Measurements from ENCODE around the gene FOXE1. TPM values are rescaled to one million over a fixed set of nuclear protein-coding genes. Genes with fewer than 3 reads are reported as not detected.

The FOXE1 gene
- total and polyA plus RNA-seq, 2 experiments from 2014 or later: 0.45 TPM; not detected in 1

- Histone ChIP-seq H4K20me1 (replicated peaks; ENCODE audit: insufficient read depth) (no peaks in the 10 kb centered on the region), H3K36me3 (ENCODE audit: insufficient read depth) (no peaks in the 10 kb centered on the region), H3K4me2 (peak overlapping the region; percentile 36), H3K27ac (ENCODE audit: low read depth) (no peak overlapping the region), H3K79me2 (replicated peaks; ENCODE audit: insufficient read depth) (no peaks in the 10 kb centered on the region), H3K9me2 (ENCODE audit: insufficient read depth) (no peaks in the 10 kb centered on the region), H3F3A (replicated peaks; ENCODE audit: low read depth) (no peaks in the 10 kb centered on the region), H3K4me1 (ENCODE audit: insufficient read depth) (peaks cover 9% of the 10 kb centered on the region; the same call in 1 of the 2 replicates), H3K4me3 (no peak overlapping the region), H3K27me3 (ENCODE audit: insufficient read depth) (peaks cover 29% of the 10 kb centered on the region), H2AFZ (no peak overlapping the region)
- H3K9me3 Mint-ChIP-seq: no peaks in the 10 kb centered on the region
- ATAC-seq (no peak), DNase-seq (ENCODE audit: low spot score) (no peak)
- peaks cover 11% of the 10 kb centered on the region for H3K27me3 Mint-ChIP-seq (ENCODE audit: insufficient read depth, low read depth, poor library complexity)
- no peaks in the 10 kb centered on the region for H3K36me3 Mint-ChIP-seq (ENCODE audit: low read depth)
- TF ChIP-seq EZH2phosphoT487 (IDR thresholded peaks at IDR 0.05; ENCODE audit: unreplicated experiment) (no peak), ETS1 (IDR thresholded peaks at IDR 0.05) (no peak), ZNF331 (CRISPR knock-in tag; IDR thresholded peaks at IDR 0.05; ENCODE audit: low read depth) (no peak), NANOG (IDR thresholded peaks at IDR 0.05; ENCODE audit: borderline replicate concordance) (no peak)
- H3K4me1 Mint-ChIP-seq: peaks cover 6% of the 10 kb centered on the region; the same call in 2 of the 3 replicates
- no peak overlapping the region for H3K4me3 Mint-ChIP-seq
- no peak overlapping the region for H3K27ac Mint-ChIP-seq
Observed at GRCh38 chr9:97840521-97840920, 12.5 kb upstream of the FOXE1 start.

- peaks cover 53% of the 10 kb centered on the region for H3K27me3 ChIP-seq (ENCODE audit: insufficient read depth)
- Mint-ChIP-seq H3K4me1 (peaks cover 12% of the 10 kb centered on the region), H3K4me3 (no peak overlapping the region), H3K27me3 (ENCODE audit: insufficient read depth, low read depth, poor library complexity) (peaks cover 36% of the 10 kb centered on the region), H3K27ac (no peak overlapping the region), H3K36me3 (ENCODE audit: low read depth) (no peaks in the 10 kb centered on the region; the same call in 2 of the 3 replicates), H3K9me3 (no peaks in the 10 kb centered on the region)
- H3K27ac ChIP-seq (ENCODE audit: low read depth): no peak overlapping the region
- peaks cover 11% of the 10 kb centered on the region for H3K4me1 ChIP-seq (ENCODE audit: insufficient read depth)
- H3K4me3 ChIP-seq: no peak overlapping the region
- DNase-seq (ENCODE audit: low spot score): no peak
- no peaks in the 10 kb centered on the region for H3K36me3 ChIP-seq (ENCODE audit: insufficient read depth)
- H3F3A ChIP-seq (replicated peaks; ENCODE audit: low read depth): no peaks in the 10 kb centered on the region
- H3K9me2 ChIP-seq (ENCODE audit: insufficient read depth): no peaks in the 10 kb centered on the region
- H3K79me2 ChIP-seq (replicated peaks; ENCODE audit: insufficient read depth): no peaks in the 10 kb centered on the region
- no peaks in the 10 kb centered on the region; the same call in 1 of the 2 replicates for H4K20me1 ChIP-seq (replicated peaks; ENCODE audit: insufficient read depth)
- H3K4me2 ChIP-seq: no peak overlapping the region
- ATAC-seq: no peak
- no peak overlapping the region for H2AFZ ChIP-seq
- TF ChIP-seq NANOG (IDR thresholded peaks at IDR 0.05; ENCODE audit: borderline replicate concordance) (no peak), CREB1 (CRISPR knock-in tag; IDR thresholded peaks at IDR 0.05; ENCODE audit: low read depth) (no peak), POLR2AphosphoS5 (IDR thresholded peaks at IDR 0.05; ENCODE audit: low read depth) (no peak), ZNF331 (CRISPR knock-in tag; IDR thresholded peaks at IDR 0.05; ENCODE audit: low read depth) (no peak), CTCF (conservative IDR thresholded peaks at IDR 0.05; ENCODE audit: low read depth in 2 of 2) (no peak), STAT1 (IDR thresholded peaks at IDR 0.05; ENCODE audit: unreplicated experiment) (no peak), ZNF114 (CRISPR knock-in tag; IDR thresholded peaks at IDR 0.05) (no peak), EZH2phosphoT487 (IDR thresholded peaks at IDR 0.05; ENCODE audit: unreplicated experiment) (no peak)
- TF ChIP-seq, protein P1, sequence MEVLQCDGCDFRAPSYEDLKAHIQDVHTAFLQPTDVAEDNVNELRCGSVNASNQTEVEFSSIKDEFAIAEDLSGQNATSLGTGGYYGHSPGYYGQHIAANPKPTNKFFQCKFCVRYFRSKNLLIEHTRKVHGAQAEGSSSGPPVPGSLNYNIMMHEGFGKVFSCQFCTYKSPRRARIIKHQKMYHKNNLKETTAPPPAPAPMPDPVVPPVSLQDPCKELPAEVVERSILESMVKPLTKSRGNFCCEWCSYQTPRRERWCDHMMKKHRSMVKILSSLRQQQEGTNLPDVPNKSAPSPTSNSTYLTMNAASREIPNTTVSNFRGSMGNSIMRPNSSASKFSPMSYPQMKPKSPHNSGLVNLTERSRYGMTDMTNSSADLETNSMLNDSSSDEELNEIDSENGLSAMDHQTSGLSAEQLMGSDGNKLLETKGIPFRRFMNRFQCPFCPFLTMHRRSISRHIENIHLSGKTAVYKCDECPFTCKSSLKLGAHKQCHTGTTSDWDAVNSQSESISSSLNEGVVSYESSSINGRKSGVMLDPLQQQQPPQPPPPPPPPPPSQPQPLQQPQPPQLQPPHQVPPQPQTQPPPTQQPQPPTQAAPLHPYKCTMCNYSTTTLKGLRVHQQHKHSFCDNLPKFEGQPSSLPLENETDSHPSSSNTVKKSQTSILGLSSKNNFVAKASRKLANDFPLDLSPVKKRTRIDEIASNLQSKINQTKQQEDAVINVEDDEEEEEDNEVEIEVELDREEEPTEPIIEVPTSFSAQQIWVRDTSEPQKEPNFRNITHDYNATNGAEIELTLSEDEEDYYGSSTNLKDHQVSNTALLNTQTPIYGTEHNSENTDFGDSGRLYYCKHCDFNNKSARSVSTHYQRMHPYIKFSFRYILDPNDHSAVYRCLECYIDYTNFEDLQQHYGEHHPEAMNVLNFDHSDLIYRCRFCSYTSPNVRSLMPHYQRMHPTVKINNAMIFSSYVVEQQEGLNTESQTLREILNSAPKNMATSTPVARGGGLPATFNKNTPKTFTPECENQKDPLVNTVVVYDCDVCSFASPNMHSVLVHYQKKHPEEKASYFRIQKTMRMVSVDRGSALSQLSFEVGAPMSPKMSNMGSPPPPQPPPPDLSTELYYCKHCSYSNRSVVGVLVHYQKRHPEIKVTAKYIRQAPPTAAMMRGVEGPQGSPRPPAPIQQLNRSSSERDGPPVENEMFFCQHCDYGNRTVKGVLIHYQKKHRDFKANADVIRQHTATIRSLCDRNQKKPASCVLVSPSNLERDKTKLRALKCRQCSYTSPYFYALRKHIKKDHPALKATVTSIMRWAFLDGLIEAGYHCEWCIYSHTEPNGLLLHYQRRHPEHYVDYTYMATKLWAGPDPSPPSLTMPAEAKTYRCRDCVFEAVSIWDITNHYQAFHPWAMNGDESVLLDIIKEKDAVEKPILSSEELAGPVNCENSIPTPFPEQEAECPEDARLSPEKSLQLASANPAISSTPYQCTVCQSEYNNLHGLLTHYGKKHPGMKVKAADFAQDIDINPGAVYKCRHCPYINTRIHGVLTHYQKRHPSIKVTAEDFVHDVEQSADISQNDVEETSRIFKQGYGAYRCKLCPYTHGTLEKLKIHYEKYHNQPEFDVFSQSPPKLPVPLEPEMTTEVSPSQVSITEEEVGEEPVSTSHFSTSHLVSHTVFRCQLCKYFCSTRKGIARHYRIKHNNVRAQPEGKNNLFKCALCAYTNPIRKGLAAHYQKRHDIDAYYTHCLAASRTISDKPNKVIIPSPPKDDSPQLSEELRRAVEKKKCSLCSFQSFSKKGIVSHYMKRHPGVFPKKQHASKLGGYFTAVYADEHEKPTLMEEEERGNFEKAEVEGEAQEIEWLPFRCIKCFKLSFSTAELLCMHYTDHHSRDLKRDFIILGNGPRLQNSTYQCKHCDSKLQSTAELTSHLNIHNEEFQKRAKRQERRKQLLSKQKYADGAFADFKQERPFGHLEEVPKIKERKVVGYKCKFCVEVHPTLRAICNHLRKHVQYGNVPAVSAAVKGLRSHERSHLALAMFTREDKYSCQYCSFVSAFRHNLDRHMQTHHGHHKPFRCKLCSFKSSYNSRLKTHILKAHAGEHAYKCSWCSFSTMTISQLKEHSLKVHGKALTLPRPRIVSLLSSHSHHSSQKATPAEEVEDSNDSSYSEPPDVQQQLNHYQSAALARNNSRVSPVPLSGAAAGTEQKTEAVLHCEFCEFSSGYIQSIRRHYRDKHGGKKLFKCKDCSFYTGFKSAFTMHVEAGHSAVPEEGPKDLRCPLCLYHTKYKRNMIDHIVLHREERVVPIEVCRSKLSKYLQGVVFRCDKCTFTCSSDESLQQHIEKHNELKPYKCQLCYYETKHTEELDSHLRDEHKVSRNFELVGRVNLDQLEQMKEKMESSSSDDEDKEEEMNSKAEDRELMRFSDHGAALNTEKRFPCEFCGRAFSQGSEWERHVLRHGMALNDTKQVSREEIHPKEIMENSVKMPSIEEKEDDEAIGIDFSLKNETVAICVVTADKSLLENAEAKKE (CRISPR knock-in tag; IDR thresholded peaks at IDR 0.05): no peak
Observed at GRCh38 chr9:97842960-97843359, 10.1 kb upstream of the FOXE1 start.
